Measurements from ENCODE around the gene LRRC1.

LRRC1 gene

GRCh38 chr6:53888931-53889330 lies 94.1 kb downstream of the LRRC1 start:
- no peak for DNase-seq (ENCODE audit: low read depth in 2 of 2)

- no peak for DNase-seq (ENCODE audit: low read depth in 2 of 2)
Measured at GRCh38 chr6:53889365-53889764, 94.6 kb downstream of the LRRC1 start.

- no peak for DNase-seq (ENCODE audit: low read depth in 2 of 2)
Measured at GRCh38 chr6:53892707-53893106, 97.9 kb downstream of the LRRC1 start.

- peak; percentile 44 to 46 for DNase-seq (ENCODE audit: low read depth in 2 of 2)
Measured at GRCh38 chr6:53894091-53894490, 99.3 kb downstream of the LRRC1 start.

- no peak for DNase-seq (ENCODE audit: low read depth in 2 of 2)
Measured at GRCh38 chr6:53896196-53896595, 101.4 kb downstream of the LRRC1 start.

GRCh38 chr6:53898026-53898795 lies 103.4 kb downstream of the LRRC1 start:
- no peak for DNase-seq (ENCODE audit: low read depth in 2 of 2)

GRCh38 chr6:53899512-53899911 lies 104.7 kb downstream of the LRRC1 start:
- DNase-seq (ENCODE audit: low read depth in 2 of 2) = no peak

- DNase-seq (ENCODE audit: low read depth in 2 of 2) = no peak
Measured at GRCh38 chr6:53903357-53903756, 108.6 kb downstream of the LRRC1 start.

GRCh38 chr6:53906103-53906502 lies 111.3 kb downstream of the LRRC1 start:
- no peak for DNase-seq (ENCODE audit: low read depth in 2 of 2)

- no peak for DNase-seq (ENCODE audit: low read depth in 2 of 2)
Measured at GRCh38 chr6:53906842-53907241, 112.0 kb downstream of the LRRC1 start.

- DNase-seq (ENCODE audit: low read depth in 2 of 2) = no peak
Measured at GRCh38 chr6:53910834-53911233, 116.0 kb downstream of the LRRC1 start.

- DNase-seq (ENCODE audit: low read depth in 2 of 2) = no peak
Measured at GRCh38 chr6:53912661-53913060, 117.9 kb downstream of the LRRC1 start.

GRCh38 chr6:53913286-53913685 lies 118.5 kb downstream of the LRRC1 start:
- no peak for DNase-seq (ENCODE audit: low read depth in 2 of 2)

GRCh38 chr6:53915026-53915691 lies 120.4 kb downstream of the LRRC1 start:
- no peak for DNase-seq (ENCODE audit: low read depth in 2 of 2)

- DNase-seq (ENCODE audit: low read depth in 2 of 2) = no peak
Measured at GRCh38 chr6:53916804-53917463, 122.1 kb downstream of the LRRC1 start.

GRCh38 chr6:53917464-53917842 lies 122.6 kb downstream of the LRRC1 start:
- DNase-seq (ENCODE audit: low read depth in 2 of 2) = no peak

- DNase-seq (ENCODE audit: low read depth in 2 of 2) = no peak
Measured at GRCh38 chr6:53918854-53919510, 124.2 kb downstream of the LRRC1 start.

GRCh38 chr6:53919881-53920360 lies 125.1 kb downstream of the LRRC1 start:
- no peak for DNase-seq (ENCODE audit: low read depth in 2 of 2)

- no peak for DNase-seq (ENCODE audit: low read depth in 2 of 2)
Measured at GRCh38 chr6:53920881-53921280, 126.1 kb downstream of the LRRC1 start.

- DNase-seq (ENCODE audit: low read depth in 2 of 2) = no peak
Measured at GRCh38 chr6:53921639-53922038, 126.8 kb downstream of the LRRC1 start.

GRCh38 chr6:53922539-53922981 lies 127.8 kb downstream of the LRRC1 start:
- DNase-seq (ENCODE audit: low read depth in 2 of 2) = no peak

- no peak for DNase-seq (ENCODE audit: low read depth in 2 of 2)
Measured at GRCh38 chr6:53924277-53924676, 129.5 kb downstream of the LRRC1 start.

Data from stimulated activated CD8-positive, alpha-beta memory T cell treated with anti-CD3 and anti-CD28 coated beads, Interleukin-15, amount 100 ng/mL, for 48 hours (primary cell).